ENCODE results near the gene GMNC.
"Not testable (repeated sequence)": the region's sequence is repeated elsewhere in the genome, so short reads cannot be mapped to it uniquely, and the experiment has no call there.

GMNC gene

DNA sequence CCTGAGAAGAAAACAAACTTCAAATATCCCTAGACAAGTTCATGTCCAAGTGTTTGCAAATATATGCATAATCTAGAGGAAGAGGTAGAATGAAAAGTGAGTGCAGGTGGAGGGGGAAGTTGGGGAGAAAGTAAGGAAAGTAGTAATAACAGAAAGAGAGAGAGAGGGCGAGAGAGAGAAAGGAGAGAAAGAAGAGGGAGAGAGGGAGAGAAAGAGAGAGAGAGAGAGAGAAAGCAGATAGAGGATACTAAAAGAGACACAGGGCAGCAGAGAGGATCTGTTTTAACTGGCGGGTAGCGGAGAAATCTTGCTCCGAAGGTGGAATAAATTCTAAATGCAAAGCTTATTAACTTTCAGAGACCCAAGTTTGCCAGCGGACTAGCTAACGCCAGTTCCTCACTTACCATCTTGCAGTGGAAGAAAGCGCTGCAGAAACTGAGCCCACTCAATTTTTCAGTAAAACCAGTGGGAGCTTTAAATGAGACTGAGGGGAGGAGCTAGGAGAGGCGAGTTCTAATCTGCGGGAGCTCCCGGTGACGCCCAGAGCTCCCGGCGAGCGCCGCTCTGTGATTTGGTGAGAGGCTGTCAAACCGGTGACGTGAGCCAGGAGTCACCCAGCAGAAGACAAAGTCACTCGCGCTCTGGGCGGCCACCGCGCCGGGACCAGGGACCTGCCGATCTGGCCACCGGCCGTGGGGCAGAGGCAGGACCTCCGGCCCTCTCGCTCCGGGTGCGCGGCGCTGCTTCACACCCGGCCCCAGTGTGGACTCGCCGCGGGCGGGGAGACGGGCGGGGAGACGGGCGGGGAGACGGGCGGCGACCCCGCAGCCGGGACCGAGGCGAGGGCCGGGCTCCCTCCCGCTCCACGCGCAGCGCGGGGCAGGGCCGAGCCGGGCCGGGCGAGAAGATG lies at the start of gene GMNC:
Gene GMNC, minus strand, starts transcription at position 486 of the 910 bp plus-strand sequence. Its CDS starts 79 bp downstream, at position 407.
- DNase-seq = no peak

GRCh38 chr3:190911382-190911781 lies 48.9 kb upstream of the GMNC start:
- no peak for DNase-seq

GRCh38 chr3:190909908-190910307 lies 47.4 kb upstream of the GMNC start:
- DNase-seq = no peak

DNA sequence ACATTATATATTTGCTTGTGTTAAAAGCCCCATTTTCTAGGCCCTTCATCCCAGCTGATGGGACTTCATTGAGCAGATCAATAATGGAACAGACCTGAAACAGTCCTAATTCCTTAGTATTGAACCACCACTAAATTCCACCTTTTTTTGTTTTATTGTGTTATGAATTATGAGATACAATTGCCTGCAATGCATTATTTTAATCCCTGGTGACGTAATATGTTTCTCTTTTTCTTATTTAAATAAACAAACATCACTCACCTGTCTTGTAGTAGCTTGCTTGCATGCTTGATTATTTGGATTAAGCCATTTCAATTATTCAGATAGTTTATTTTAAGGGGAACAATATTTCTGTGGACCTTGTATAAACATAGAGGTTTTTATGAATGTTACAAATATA lies 40.7 kb upstream of the GMNC start:
- no peak for DNase-seq

GRCh38 chr3:190902292-190902691 lies 39.8 kb upstream of the GMNC start:
- DNase-seq = peak; percentile 85

DNA sequence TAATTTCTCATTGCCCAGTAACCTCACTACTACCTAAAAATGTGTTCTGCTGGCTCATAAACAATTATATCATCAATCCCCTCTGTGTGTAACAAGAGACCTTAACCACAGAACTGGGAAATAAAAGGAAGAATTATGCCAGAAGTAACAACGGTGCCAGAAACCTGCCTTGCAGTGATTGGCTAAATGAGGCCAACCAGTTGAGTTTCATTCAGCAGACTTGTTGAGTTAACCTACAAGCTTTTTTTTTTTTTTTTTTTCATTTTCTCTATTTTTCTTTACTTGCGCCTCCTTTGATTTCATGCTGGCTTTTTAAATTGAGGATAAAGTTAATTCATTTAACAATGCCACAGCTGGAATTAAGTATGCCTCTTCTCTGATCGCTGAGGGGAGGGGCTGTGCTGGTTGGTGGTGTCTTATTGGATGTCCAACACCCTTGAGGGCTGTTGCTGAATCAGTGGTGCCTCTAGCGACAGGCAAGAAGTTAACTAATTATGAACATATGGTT lies 30.0 kb upstream of the GMNC start:
- DNase-seq = no peak

DNA sequence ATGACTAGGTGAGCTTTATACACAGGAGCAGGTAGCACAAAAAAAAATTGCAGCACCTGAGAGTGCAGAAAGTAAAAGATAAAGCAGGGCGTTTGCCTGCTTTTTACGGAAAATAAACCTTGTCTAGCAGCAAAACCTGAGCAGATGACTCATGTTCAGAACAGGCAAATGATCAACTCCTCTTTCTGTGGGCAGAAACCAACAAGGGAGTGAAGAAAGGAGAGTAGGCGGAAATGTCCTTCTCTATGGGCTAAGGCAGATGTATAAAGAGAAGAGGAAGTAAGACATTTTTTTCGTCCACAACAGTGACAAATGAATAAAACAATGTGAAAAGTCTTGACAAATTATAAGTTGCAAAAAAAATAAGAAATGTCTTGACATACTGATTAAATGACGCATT lies 24.5 kb upstream of the GMNC start:
- DNase-seq = peak; percentile 91

DNA sequence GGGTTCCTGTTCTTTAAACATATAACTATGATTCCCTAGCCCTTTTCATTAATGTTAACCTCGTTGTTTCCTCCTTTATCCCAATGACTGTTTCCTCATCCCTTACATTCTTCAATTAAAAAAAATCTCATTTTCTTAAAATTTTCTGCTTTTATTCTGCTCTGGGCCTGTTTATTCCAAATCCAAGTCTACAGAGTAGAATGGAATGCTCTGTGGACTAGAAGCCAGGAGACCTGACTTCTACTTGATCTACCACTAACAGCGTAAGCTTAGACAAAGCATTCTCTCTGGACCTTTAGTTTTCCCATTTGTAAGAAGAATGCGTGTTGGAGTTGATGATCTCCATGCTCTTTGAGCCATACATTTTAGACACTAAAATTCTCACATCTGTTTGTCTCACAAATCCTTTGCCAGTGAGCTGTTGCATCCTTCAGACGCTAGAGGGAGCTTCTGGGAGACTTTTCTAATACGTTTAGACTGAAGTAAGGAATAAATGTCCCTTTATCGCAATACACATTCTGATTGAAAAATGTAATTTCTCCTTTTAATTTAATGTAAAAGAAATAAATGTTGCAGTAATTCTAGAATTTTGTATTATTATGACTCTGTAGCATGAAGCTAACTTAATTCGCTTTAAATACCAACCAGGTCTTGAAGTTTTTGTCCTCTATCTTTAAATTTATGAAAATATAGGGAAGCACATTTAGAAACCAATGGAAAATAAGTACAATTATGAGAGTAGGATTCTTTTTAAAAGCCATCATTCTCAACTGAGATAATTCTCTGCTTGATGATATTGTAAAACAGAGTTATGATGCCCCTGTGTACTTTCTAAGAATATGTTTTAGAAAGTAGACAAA lies 21.7 kb upstream of the GMNC start:
- DNase-seq = peak; percentile 46

- DNase-seq = no peak
These were observed 20.6 kb upstream of the GMNC start for GRCh38 chr3:190883141-190883540.

- peak; percentile 14 for DNase-seq
These were observed 15.4 kb upstream of the GMNC start for GRCh38 chr3:190877925-190878324.

DNA sequence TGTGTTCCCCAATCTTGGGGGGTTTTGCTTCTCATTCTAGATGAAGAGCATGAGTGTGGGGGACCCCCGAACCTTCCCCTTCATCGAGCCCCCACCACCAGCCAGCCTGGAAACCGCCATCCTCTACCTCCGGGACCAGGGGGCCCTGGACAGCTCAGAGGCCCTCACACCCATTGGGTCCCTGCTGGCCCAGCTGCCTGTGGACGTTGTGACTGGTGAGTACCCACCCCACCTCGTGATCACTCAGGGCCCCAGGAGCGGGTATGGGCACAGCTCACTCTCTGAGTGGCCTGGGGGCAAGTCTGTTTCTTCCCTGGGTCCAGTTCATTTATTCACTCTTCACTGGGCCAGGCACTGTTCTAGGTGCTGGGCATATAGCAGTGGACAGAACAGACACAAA lies 13.9 kb upstream of the GMNC start:
- DNase-seq = not testable (repeated sequence)

GRCh38 chr3:190875061-190875460 lies 12.6 kb upstream of the GMNC start:
- not testable (repeated sequence) for DNase-seq

GRCh38 chr3:190870127-190870526 lies 7.6 kb upstream of the GMNC start:
- DNase-seq = no peak

DNA sequence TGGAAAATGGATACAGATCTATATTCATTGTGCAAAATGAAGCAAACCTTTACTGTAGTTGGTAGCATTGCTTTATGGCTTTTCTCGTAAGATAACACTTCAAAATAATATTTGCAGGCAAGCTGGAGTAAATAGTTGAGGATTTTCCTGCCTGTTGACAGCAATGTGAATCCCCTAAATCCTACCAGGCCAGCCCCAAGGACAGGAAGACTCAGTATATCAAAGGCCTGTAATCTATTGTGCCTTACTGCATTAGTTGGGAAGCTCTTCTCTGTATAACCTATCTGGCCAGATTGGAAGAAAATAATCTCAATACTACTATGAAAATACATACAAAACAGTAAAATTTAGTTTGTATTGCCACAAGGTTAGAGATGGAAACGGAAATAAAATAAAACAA lies 4.6 kb upstream of the GMNC start:
- no peak for DNase-seq

DNA sequence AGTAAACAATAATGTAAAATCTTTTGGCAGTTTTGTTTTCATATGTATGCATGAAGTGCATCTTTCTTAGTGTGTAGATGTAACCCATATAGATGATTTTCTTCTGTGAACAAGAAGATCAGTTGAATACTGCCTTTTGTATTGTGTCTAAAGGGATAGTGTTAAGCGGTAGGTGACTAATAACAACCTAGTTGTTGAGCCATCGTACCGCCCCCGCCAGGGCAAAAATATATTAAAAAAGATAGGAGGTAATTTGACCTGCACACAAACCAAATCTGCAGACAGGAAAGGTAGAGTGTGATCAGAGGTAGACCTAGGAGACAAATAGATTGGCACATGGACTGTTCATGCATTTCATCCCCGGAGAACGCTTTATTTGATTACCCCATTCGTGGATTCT lies 3.3 kb upstream of the GMNC start:
- no peak for DNase-seq

DNA sequence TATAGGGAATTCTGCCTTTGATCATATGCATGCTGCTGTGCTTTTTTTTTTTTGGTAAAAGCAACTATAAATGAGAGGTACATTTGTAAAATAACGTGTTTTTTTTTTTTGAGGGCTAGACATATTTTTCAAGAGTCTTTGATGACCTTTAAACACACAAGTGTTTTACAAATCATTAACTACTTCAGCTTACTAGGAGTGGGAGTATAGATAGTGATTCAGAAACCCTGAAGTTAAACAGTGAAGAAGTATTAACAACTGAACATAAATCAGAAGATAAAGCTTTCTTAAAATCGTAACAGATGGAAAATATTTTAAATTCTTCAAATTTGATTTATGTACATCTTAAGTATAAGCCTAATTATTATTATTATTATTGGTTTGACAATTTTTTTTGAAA lies 2.9 kb upstream of the GMNC start:
- no peak for DNase-seq

GRCh38 chr3:190864002-190864401 lies 1.5 kb upstream of the GMNC start:
- DNase-seq = no peak

DNA sequence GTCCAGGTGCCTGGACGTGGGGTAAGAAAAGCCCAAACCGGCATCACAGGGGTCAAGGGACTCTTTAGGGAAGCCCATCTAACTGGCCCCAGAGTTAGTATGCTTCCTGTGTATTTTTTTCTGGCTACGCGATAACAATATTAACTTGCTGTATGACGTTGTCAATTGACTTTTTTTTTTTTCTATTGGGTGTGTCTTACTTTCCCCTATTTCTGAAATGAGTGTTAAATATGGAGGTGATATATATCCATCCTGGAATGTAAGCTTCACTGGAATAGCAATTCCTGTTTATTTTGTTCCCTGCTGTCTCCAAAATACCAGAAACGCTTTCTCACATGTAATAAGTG lies 598 bp upstream of the GMNC start:
- DNase-seq = no peak

DNA sequence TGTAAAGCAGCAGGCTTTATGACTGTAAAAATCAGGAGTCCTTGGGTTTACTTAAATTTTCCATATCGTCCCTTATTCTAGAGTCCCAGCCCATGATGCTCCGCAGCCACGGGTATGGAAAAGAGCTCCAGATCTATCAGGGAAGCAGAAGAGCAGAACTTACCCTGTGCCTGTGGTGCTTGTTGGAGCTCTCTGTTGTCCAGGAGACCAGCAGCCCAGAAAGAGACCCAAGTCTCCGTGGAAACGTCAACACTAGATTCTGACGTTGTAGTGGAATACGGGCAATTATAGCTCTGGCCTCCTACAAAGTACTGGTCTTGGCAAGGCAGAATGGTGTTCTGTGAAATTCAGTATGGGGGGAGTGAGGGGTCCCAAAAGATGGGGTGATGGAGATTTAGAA lies 2.0 kb downstream of the GMNC start:
- DNase-seq = no peak

GRCh38 chr3:190855151-190855550 lies 7.3 kb downstream of the GMNC start:
- no peak for DNase-seq

DNA sequence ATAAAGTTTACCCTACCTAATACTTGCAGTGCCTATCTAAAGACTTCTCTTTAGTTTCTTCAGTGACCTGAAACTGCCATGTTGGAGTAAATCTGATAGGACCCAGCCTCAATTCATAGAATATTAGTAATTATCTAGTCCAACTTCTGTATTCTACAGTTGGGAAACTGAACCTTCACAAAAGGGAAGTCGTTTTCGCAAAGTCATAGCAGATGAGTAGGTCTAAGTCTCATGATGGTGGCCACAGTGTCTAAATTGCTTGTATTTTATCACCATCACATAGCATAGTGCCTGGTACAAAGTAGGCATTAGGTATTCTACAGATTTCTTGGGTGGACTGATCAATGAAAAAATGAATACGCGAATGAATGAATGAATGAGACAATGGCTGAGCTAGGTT lies 8.4 kb downstream of the GMNC start:
- DNase-seq = peak; percentile 29

DNA sequence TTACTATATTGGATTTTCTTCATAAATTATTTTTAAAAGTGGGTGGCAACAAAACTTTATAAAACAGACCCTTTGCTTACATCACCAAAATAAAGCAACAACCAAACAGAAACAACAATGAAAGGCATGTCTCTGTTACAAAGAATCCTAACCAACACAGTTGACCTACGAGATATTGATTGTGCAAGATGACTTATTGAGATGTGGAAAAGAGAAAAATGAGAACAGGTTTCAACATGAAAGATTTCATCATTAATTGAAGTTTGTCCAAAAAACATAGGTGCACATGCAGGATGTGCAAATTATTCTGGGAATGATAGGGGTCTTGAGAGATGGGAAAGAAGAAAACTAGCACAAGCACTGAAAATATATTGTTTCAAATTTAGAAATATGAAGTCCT lies 9.0 kb downstream of the GMNC start:
- no peak for DNase-seq

DNA sequence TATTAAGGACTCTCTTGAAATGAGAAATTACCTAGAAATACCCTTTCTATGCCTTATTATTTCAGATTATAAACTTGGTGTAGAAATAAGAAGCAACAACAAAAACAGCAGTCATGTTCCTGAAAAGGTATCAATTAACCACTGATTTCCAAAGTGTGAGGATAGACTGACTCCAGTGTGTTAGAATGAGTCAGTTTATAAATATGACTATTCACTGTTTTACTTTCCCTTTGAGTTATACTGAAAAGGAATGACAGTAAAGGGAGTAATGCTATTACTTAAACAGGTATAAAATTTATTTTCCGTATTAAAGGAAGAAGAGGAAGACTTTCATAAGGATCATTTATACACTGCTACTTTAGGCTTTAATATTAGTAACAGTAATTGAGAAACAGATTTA lies 12.9 kb downstream of the GMNC start:
- no peak for DNase-seq

DNA sequence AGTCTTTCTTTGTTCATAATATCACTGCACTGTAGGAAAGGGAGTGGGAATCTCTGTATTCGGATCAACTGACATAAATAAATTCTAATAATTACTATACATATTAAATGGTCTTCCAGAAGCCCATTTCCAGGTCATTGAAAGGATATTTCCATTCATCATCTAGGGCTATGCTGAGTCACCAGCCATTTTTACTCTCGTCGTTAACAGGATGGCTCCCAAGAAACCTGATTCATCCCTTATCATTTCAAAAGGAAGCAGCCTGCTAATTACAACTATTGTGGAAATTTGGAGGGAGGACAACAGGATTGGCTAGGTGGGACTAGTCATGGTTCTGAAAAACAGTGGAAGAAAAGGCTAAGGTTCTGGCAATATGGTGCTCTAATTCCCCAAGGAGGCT lies 13.6 kb downstream of the GMNC start:
- no peak for DNase-seq

Measured in MV-4-11 (cell line).